HG03039 (cell line): ENCODE measurements around the gene RNF113A.
"Not testable (repeated sequence)": the region's sequence is repeated elsewhere in the genome, so short reads cannot be mapped to it uniquely, and the experiment has no call there.

Experiments used
- ATAC-seq: cut with Tn5 transposase; IDR thresholded peaks from one replicate; pipeline ENCODE4 v1.9.1; 2021; ENCODE audit warnings: mild to moderate bottlenecking, moderate library complexity; ENCODE audit not compliant: unreplicated experiment

RNF113A gene

DNA sequence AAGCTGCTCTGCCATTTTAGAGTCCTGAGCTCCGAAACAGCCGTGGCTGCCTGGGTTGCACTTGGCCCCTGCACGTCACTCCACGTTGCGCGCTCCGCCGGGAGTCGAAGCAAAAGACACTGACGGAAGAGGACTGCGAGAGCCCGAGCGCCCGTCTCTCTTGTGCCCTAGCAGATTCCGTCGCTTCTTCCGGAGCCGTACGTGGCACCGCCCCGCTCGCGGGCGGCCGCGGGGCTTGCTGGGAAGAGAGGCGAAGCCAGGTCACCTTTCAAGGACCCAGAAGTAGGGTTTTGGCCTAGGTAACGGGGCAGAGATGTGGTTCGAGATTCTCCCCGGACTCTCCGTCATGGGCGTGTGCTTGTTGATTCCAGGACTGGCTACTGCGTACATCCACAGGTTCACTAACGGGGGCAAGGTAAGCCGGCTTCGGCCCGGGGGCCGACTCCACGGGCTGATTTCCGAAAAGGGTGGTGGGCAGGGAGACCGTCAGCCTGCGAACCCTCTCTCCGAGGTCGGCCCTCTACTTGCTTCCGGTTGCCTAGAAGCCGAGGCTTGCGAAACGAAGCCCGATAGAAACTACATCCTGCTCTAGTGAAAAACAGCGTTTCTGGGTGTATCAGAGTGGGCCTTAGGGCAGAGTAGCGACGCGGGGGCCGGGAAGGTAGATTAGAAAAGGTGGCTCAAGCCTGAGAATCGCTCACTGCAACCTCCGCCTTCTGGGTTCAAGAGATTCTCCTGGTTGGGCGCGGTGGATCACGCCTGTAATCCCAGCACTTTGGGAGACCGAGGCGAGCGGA is at the start of gene RNF113A, which contains the start of gene NDUFA1:
RNF113A (minus strand) TSS at position 135 of the 797 bp plus-strand sequence; CDS start at position 15, 120 bp downstream.
NDUFA1 (plus strand) TSS at position 234 of the 797 bp plus-strand sequence; CDS start at position 314, 80 bp downstream.
- peak; percentile 95 for ATAC-seq

DNA sequence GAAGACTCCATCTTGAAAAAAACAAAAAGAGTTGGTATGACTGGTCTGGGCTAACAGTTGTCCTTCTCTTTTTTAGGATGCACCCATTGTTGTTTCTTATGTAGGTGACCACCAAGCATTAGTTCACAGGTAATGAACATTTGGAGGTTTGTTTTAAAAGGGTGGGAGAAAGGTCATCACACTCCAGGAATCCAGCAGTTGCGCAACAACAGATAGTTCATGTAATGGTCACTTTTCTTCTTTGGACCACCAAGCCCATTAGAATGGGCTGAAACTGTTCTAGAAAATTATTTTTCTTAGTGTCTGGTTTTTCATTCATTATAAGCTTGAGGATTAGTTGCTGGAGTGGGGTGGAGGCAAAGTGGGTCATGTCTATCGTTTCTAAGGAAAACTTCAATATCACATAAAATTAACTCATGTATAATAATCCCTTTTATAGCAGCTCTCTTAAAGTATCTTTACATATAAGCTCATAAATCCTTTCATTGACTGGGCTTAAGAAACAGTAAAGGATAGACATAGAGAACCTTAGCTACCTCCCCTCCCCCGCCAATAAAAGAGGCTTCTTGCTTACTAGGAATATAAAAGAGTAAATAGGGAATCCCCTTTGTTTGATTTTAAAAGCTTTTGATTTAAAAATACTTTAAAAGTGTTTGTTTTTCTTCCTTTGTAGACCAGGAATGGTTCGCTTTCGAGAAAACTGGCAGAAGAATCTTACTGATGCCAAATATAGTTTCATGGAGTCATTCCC is 48.5 kb upstream of the RNF113A start:
- ATAC-seq, result no peak

DNA sequence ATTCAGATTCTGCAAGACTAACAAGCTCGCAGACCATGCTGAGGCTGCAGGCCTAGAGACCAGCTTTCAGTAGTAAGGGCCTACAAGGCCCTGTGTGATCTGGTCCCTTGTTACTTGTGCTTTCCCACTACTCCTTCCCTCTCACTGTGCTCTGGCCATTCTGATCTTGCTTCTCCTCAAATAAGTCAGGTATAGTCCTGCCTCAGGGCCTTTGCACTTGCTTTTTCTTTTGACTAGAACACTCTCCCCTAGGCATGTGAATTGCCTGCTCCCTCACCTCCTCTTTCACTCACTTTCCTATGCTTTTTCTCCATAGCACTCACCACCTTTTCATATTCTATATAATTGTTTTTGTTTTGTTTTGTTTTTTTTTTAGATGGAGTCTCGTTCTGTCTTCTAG is 46.3 kb upstream of the RNF113A start:
- ATAC-seq, result no peak

DNA sequence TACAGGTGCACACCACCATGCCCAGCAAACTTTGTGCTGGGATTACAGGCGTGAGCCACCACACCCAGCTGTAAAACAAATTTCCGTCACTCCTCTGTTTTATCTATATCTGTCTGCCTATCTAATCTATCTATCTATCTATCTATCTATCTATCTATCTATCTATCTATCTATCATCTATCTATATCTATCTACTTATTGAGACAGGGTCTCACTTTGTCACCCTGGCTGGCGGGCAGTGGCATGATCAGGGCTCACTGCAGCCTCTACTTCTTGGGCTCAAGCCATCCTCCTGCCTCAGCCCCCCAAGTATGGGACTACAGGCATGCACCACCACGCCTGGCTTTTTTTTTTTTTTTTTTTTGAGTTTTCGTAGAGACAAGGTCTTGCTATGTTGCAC is 44.8 kb upstream of the RNF113A start:
- ATAC-seq, result no peak

DNA sequence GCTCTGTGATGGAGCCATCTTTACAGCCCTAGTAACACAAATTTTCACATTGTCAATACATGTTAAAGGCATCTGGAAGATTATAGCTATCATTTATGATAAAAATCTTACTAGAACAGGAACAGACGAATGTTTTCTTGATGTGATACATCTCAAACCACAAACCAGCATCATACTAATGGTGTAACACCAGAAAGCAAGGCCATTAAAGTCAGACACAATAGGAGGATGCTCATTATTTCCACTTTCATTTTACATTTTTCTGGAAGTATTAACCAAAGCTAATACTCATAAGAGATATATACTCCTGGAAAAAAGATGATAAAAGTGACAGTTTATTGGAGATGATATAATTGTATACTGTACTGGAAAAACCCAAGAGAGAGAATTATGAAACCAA is 29.4 kb upstream of the RNF113A start:
- ATAC-seq, result no peak

DNA sequence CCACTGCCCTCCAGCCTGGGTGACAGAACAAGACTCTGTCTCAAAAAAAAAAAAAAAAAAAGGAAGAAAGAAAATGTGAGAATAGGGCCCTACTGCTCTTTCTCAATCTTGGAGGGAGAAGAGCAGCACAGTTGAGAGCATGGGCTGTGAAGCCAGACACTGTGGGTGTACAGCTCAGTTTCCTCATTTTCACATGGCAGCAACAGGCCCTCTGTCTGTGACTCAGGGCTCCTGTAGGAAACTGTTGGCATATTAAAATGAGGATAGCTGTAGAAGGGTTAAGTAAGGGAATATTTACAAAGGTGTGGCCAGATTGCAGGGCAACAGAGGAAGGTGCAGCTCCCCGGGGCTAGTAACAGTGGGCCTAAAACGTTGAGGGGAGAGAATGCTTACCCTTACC is 27.6 kb upstream of the RNF113A start:
- ATAC-seq, result no peak

DNA sequence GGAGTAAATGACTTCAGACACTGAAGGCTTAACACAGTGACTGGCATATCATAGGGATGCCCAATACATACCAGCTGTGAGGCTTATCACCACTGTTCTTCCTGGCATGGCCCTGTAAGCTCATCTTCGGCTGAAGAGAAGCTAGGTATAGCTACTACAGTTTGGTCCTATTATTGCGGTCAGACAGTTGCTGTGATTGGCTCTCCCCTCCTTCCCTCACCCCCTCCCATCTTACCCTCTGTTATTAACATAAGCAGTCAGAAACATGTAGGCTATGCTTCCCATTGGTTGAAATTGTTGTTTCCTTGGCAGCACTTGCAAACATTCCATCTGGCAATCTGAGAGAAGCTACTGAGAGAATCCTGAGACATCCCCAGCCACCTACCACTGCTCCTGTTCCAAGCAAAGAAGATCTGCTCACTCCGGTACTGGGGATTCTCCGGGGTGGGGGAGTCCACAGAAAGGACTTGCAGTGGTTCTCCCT is 24.4 kb upstream of the RNF113A start, which contains the start of gene AKAP14:
AKAP14 (plus strand) TSS at position 51 of the 484 bp plus-strand sequence. CDS start 7,331 bp downstream, outside the sequence.
- ATAC-seq, result no peak

DNA sequence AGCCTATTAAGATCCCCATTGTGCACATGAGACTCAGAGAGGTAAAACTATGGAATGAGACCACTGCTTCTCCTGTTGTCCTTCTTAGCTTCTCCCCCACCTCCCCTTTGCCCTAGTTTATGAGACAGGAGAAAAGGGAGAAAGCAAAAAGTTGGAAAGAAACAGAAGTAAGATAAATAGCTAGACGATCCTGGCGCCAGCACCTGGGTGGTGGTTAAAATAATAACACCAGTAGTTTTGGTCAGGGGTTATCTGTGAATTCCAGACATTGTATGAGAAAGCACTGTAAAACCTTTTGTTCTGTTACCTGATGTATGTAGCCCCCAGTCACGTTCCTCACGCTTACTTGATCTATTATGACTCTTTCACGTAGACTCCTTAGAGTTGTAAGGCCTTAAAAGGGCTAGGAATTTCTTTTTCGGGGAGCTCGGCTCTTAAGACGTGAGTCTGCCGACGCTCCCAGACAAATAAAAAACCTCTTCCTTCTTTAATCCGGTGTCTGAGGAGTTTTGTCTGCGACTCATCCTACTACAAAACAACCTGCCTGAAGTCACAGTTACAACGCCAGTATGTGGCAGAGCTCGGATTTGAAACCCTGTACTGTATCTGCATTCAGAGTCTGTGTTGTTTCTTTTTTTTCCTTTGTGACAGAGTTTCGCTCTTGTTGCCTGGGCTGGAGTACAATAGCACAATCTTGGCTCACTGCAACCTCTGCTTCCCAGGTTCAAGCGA is 20.6 kb upstream of the RNF113A start:
- not testable (repeated sequence) for ATAC-seq

DNA sequence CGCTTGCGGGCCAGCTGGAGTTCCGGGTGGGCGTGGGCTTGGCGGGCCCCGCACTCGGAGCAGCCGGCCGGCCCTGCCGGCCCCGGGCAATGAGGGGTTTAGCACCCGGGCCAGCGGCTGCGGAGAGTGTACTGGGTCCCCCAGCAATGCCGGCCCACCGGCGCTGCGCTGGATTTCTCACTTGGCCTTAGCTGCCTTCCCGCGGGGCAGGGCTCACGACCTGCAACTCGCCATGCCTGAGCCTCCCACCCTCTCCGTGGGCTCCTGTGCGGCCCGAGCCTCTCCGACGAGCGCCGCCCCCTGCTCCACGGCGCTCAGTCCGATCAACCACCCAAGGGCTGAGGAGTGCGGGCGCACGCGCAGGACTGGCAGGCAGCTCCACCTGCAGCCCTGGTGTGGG is 19.1 kb upstream of the RNF113A start:
- ATAC-seq, result not testable (repeated sequence)

DNA sequence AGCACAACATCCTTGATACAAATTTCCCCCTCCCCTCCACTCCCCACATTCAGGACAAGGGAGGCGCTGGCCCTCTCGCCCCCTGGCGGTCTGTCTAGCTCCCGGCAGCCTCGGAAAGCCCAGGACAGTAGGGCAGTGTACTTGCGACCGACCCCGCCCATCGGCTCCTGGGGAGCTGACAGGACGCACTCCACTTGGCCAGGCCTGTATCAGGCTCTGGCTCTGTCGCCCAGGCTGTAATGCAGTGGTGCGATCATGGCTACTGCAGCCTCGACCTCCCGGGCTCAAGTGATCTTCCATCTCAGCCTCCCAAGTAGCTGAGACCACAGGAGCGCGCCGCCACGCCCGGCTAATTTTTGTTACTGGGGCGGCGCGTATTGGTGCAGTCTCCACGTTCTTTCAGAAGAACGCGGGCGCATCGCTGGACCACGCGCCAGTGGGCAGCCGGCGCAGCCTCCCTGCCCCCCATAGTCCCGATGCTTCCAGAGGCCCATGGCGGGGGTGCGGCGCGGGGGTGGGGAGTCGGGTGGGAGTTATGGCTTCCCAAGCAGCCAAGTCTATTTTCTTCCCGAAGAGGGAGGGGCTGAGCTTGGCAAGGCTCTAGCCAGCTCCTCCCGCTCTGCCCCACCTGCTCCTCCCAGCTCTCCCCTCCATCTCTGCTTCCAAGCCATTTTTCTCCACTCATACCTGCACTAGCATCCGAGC is 16.3 kb upstream of the RNF113A start:
- ATAC-seq, result no peak

DNA sequence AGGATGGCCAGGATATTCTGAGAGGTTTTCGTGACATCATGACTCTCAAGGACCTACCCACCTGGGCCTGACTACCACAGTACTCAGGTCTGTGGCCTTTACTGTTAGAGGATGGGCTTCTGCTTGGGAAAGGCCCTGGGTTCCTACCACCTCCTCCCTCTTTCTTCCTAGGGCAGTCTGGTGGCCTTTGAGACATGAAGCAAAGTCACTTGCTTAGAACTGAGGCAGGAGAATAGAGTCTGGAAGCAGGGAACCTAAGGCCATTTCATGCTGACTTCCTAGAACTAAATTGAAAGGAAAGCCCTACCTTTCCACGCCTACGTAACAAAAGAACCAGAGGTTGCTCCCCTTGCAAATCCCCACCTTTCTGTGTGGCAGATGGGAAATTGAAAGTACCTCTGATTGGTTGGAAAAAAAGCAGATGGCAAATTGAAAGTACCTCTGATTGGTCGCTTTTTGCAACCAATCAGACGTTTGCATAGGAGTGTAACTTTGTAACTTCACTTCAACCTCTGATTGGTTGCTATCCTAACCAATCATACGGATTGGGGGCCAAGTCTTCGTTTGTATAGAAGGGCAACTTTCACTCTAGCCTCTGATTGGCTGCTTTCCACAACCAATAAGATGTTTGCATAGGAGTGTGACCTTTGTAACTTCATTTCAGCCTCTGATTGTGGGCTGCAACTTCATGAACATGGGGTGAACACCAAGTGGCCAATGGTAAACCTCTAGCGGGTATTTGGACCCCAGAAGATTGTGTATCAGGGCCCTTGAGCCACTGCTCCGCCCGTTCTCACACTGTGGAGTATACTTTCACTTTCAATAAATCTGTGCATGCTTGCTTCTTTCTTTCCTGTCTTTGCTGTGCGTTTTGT is 14.3 kb upstream of the RNF113A start:
- no peak for ATAC-seq

DNA sequence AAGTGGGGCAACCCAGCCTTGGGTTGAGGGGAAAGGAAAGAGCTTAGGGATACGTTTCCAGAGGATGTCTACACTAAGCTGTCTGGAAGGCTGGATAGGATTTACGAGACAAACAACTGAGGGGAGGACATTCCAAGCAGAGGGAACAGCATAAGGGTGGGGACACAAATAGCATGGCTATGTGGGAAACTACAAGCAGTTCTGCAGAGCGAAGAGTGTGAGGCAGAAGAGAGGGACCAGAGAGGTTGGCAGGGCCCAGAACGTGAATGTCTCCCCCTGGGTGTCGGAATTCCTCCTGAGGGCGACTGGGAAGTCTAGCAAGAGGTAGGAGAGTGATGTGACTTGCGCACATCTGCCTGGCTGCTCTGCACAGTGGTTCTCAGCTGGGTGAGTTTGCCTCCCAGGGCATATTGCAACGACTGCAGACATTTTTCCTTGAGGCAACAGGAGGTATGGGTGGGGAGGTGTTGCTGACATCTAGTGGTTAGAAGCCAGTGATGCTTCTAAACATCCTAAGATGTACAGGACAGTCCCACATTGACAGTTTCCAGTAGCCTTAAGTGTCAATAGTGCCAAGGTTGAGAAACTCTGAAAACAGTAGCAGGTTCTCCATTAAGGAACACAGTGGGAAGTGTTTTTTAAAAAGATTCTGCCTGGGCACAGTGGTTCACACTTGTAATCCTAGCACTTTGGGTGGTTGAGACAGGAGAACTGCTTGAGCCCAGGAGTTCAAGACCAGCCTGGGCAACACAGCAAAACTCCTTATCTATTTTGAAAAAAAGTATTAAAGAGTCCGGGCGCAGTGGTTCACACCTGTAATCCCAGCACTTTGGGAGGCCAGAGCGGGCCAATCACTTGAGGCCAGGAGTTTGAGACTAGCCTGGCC is 9.3 kb upstream of the RNF113A start:
- ATAC-seq, result no peak

DNA sequence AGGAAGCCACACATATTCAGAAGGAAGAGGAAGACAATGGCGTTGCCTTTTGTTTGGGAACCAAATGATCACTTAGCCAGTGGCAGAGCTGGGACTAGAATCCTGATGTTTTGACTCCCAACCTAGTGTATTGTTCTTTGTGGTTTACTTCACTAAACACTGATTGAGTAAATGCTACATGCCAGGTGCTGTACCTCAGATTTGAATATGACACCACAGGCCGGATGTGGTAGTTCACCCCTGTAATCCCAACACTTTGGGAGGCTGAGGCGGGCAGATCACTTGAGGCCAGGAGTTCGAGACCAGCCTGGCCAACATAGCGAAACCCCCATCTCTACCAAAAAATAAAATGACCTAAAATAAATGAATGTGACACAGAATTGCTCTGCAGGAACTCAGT is 8.5 kb upstream of the RNF113A start:
- no peak for ATAC-seq

DNA sequence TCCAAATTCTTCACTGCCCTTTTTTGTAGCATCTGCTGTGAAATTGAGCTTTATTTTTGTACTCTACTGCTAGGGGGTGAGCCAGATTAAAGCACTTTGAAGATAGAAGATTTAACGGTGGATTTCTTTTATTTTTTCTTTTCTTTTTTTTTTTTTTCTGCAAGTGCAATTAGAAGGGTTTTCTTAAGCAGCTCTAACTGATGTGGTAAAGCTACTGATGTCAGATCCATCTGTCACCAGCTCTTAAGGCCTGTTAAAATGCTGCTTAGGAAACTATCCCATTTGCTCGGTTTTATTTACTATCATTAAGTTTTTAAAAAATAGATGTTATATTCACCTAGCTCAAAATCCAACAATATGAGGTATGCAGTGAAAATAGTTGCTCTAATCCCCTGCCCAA is 7.2 kb upstream of the RNF113A start:
- no peak for ATAC-seq

DNA sequence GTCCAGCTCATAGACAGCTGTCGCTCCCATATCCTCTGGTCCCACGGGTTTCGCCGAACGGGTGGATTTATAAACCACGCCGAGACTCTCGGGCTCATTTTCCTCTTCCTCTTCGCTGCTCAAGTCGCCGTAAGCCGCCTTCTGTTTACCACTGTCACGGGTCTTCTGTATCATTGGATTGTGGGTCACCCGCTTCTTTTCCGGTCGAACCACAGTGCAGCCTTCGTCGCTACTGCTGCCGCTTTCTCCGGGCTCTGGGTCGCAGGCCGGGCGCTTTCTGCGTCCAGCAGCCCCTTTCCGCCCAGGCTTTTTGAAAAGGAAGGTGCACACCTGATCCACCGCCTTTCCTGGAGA is 311 bp downstream of the RNF113A start:
- peak; percentile 17 for ATAC-seq

DNA sequence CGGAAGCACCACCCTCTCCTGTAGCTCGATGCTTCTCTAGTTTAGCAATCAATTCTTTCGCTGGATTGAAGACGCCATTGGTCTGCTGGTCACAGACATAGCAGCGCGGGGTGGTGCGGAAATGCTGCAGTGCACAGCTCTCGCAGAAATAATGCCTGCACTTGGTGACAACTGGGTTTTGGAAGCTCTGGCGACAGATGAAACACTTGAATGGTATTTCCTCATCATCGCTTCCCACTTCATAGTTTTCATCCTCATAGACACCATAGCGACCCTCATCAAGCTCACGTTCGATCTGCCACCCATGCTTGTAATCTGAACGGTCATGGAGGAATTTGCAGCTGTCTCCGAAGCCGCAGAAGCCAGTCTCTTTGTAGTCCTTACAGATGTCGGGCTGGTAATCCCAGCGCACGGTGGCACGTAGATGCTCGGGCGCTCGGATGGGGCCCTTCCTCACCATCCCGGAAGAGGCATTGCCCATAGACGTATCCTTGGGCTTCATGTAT is 854 bp downstream of the RNF113A start:
- peak; percentile 7 for ATAC-seq

DNA sequence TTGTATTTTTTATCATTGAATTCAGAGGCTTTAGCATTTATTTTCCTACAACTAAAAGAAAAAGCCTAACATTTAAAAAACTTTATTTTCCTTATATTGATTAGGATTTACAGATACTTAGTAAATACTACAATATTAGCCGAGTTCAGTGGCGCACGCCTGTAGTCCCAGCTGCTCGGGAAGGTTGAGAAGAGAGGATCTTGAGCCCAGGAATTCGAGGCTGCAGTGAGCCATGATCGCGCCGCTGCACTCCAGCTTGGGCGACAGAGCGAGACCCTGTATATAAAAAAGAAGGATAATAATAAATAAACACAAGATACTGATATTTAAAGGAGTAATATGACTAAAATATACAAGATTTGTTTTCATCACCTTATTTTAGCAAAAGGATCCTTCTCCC is 18.1 kb downstream of the RNF113A start:
- ATAC-seq, result no peak
